Peyer's patch (tissue), 4 donors: ENCODE results near the gene RHOJ.

ENCODE experiments used
- POLR2A ChIP-seq, 2 donors: fragments of 450-650 bp; IDR thresholded peaks; one replicate each; pipeline ENCODE4 v1.5.1; 2017; ENCODE audit warnings: antibody characterized with exemption in 2 of 2, mild to moderate bottlenecking in 2 of 2, moderate library complexity in 2 of 2
- TF ChIP-seq, protein P1 (sequence below), 6 experiments: fragments of 450-650 bp in 4 of 6; fragments of 200-600 bp in 2 of 6; sonication (generic) in 1 of 6; IDR thresholded peaks; one replicate each; pipeline ENCODE4 v1.5.1; 2017 to 2019; ENCODE audit warnings: antibody characterized with exemption in 6 of 6, mild to moderate bottlenecking in 3 of 6, moderate library complexity in 1 of 6

- TF ChIP-seq POLR2A (IDR thresholded peaks at IDR 0.05) = no peak
- TF ChIP-seq, protein P1, sequence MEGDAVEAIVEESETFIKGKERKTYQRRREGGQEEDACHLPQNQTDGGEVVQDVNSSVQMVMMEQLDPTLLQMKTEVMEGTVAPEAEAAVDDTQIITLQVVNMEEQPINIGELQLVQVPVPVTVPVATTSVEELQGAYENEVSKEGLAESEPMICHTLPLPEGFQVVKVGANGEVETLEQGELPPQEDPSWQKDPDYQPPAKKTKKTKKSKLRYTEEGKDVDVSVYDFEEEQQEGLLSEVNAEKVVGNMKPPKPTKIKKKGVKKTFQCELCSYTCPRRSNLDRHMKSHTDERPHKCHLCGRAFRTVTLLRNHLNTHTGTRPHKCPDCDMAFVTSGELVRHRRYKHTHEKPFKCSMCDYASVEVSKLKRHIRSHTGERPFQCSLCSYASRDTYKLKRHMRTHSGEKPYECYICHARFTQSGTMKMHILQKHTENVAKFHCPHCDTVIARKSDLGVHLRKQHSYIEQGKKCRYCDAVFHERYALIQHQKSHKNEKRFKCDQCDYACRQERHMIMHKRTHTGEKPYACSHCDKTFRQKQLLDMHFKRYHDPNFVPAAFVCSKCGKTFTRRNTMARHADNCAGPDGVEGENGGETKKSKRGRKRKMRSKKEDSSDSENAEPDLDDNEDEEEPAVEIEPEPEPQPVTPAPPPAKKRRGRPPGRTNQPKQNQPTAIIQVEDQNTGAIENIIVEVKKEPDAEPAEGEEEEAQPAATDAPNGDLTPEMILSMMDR (IDR thresholded peaks at IDR 0.05) = no peak
Observed at GRCh38 chr14:63210812-63211211, 6.6 kb downstream of the RHOJ start.
